ENCODE measurements around the gene IRF6. TPM values are rescaled to one million over a fixed set of nuclear protein-coding genes. Genes with fewer than 3 reads are reported as not detected.

IRF6 gene
- total and polyA plus RNA-seq, 11 donors = 1.5 to 99.4 (median 41.9) TPM

- DNase-seq (no peak), ATAC-seq (no peak)
- intact Hi-C loops (cut with DNase I) = loop anchor here in 2 of 10 donors (5.0 to 10.0 kb wide), 2 partner anchors 39 to 246 kb away; partner anchors contain the start of gene C1orf74 (in 1 of the 2)
- H3K4me1 ChIP-seq = peaks cover 0 to 9% (median 0%) of the 10 kb centered on the region in 12 donors
- TF ChIP-seq CTCF (IDR thresholded peaks at IDR 0.05) (no peak), POLR2A (IDR thresholded peaks at IDR 0.05) (no peak)
- H3K27ac ChIP-seq = no peak overlapping the region
- no peak overlapping the region for H3K4me3 ChIP-seq
- no peaks in the 10 kb centered on the region for H3K9me3 ChIP-seq
- WGBS, 4 donors = 77 to 81% (median 79%) methylated on average over 4 of the region's 4 CpGs
- no peaks in the 10 kb centered on the region for H3K36me3 ChIP-seq
- peaks cover 0 to 5% (median 0%) of the 10 kb centered on the region in 9 donors for H3K27me3 ChIP-seq
Measured at GRCh38 chr1:209820986-209821385, 15.0 kb upstream of the IRF6 start.

GRCh38 chr1:209819058-209819457 is 13.1 kb upstream of the IRF6 start:
- no peaks in the 10 kb centered on the region for H3K36me3 ChIP-seq
- 33 to 64% (median 42%) methylated on average over 1 of the region's 1 CpG for WGBS, 4 donors
- H3K4me1 ChIP-seq = peaks cover 0 to 9% (median 0%) of the 10 kb centered on the region in 12 donors
- H3K4me3 ChIP-seq = no peak overlapping the region
- ATAC-seq (no peak), DNase-seq (no peak)
- H3K9me3 ChIP-seq = no peaks in the 10 kb centered on the region
- TF ChIP-seq POLR2A (IDR thresholded peaks at IDR 0.05) (no peak), CTCF (IDR thresholded peaks at IDR 0.05) (no peak)
- H3K27ac ChIP-seq = no peak overlapping the region
- peaks cover 0 to 5% (median 0%) of the 10 kb centered on the region in 9 donors for H3K27me3 ChIP-seq
- intact Hi-C loops (cut with DNase I) = loop anchor here in 1 of 10 donors (10.0 kb wide), 1 partner anchor 244 kb away; no protein-coding TSS in a partner anchor

GRCh38 chr1:209817691-209818090 is 11.7 kb upstream of the IRF6 start:
- TF ChIP-seq POLR2A (IDR thresholded peaks at IDR 0.05) (no peak), CTCF (IDR thresholded peaks at IDR 0.05) (no peak)
- peak in 1 of 4 donors; percentile 33 for ATAC-seq

GRCh38 chr1:209816923-209817322 is 11.0 kb upstream of the IRF6 start:
- Histone ChIP-seq H3K36me3 (no peaks in the 10 kb centered on the region), H3K4me1 (no peaks in the 10 kb centered on the region), H3K9me3 (no peaks in the 10 kb centered on the region), H3K4me3 (no peak overlapping the region), H3K27me3 (peaks cover 0 to 5% (median 0%) of the 10 kb centered on the region in 9 donors), H3K27ac (no peak overlapping the region)
- DNase-seq (no peak), ATAC-seq (no peak)
- WGBS, 4 donors = 64 to 86% (median 77%) methylated on average over 3 of the region's 3 CpGs
- intact Hi-C loops (cut with DNase I) = loop anchor here in 1 of 10 donors (10.0 kb wide), 1 partner anchor 242 kb away; no protein-coding TSS in a partner anchor
- TF ChIP-seq CTCF (IDR thresholded peaks at IDR 0.05) = no peak

More at GRCh38 chr1:209817691-209818090, 11.7 kb upstream of the IRF6 start:
- peaks cover 0 to 5% (median 0%) of the 10 kb centered on the region in 9 donors for H3K27me3 ChIP-seq
- H3K9me3 ChIP-seq = no peaks in the 10 kb centered on the region
- no peaks in the 10 kb centered on the region for H3K36me3 ChIP-seq
- H3K27ac ChIP-seq = no peak overlapping the region
- DNase-seq = no peak
- H3K4me1 ChIP-seq = peaks cover 0 to 2% (median 0%) of the 10 kb centered on the region in 12 donors
- 79 to 100% (median 91%) methylated on average over 1 of the region's 1 CpG for WGBS, 4 donors
- no peak overlapping the region for H3K4me3 ChIP-seq
- intact Hi-C loops (cut with DNase I) = loop anchor here in 1 of 10 donors (10.0 kb wide), 1 partner anchor 243 kb away; no protein-coding TSS in a partner anchor
